ENCODE data around the gene CPD. TPM values are rescaled to one million over a fixed set of nuclear protein-coding genes. Genes with fewer than 3 reads are reported as not detected.
"Not testable (repeated sequence)": the region's sequence is repeated elsewhere in the genome, so short reads cannot be mapped to it uniquely, and the experiment has no call there.

Gene CPD
- total and polyA plus RNA-seq, 7 donors, result 3.9 to 99.5 (median 33.7) TPM

GRCh38 chr17:30443721-30444120 lies 65.0 kb downstream of the CPD start:
- H3K36me3 ChIP-seq, result peaks cover 0 to 29% (median 6%) of the 10 kb centered on the region in 4 donors
- whole genome bisulfite sequencing, 2 donors, result 85 to 89% methylated on average over 6 of the region's 6 CpGs

GRCh38 chr17:30446640-30447039 lies 67.9 kb downstream of the CPD start:
- H3K27me3 ChIP-seq; H3K4me1 ChIP-seq; intact Hi-C loops (cut with DNase I); H3K9me3 ChIP-seq; H3K4me3 ChIP-seq; DNase-seq; H3K27ac ChIP-seq: not testable (repeated sequence)
- peaks cover 0 to 47% (median 6%) of the 10 kb centered on the region in 4 donors for H3K36me3 ChIP-seq

More at GRCh38 chr17:30443721-30444120, 65.0 kb downstream of the CPD start:
- TF ChIP-seq CTCF (IDR thresholded peaks at IDR 0.05) (no peak), POLR2A (IDR thresholded peaks at IDR 0.05) (no peak), EP300 (IDR thresholded peaks at IDR 0.05) (no peak), POLR2AphosphoS5 (IDR thresholded peaks at IDR 0.05) (no peak)
- intact Hi-C loops (cut with DNase I), result no loop called here
- no peak overlapping the region for H3K27ac ChIP-seq
- H3K9me3 ChIP-seq, result no peaks in the 10 kb centered on the region
- H3K4me1 ChIP-seq, result no peaks in the 10 kb centered on the region
- no peak overlapping the region for H3K4me3 ChIP-seq
- DNase-seq, result no peak
- H3K27me3 ChIP-seq, result no peaks in the 10 kb centered on the region

GRCh38 chr17:30449480-30449879 lies 70.8 kb downstream of the CPD start:
- Histone ChIP-seq H3K27me3 (no peaks in the 10 kb centered on the region), H3K4me3 (no peak overlapping the region), H3K36me3 (peaks cover 0 to 62% (median 11%) of the 10 kb centered on the region in 4 donors), H3K4me1 (peaks cover 0 to 8% (median 0%) of the 10 kb centered on the region in 4 donors), H3K9me3 (no peaks in the 10 kb centered on the region), H3K27ac (no peak overlapping the region)
- TF ChIP-seq POLR2A (IDR thresholded peaks at IDR 0.05), result no peak
- TF ChIP-seq EP300 (IDR thresholded peaks at IDR 0.05), result no peak
- 78 to 82% methylated on average over 4 of the region's 4 CpGs for WGBS, 2 donors
- no peak for DNase-seq
- intact Hi-C loops (cut with DNase I), result no loop called here

- DNase-seq, result no peak
- H3K27ac ChIP-seq, result no peak overlapping the region
- no peaks in the 10 kb centered on the region for H3K27me3 ChIP-seq
- no peaks in the 10 kb centered on the region for H3K9me3 ChIP-seq
- WGBS, 2 donors, result 89 to 94% methylated on average over 12 of the region's 12 CpGs
- peaks cover 0 to 8% (median 0%) of the 10 kb centered on the region in 4 donors for H3K4me1 ChIP-seq
- intact Hi-C loops (cut with DNase I), result no loop called here
- TF ChIP-seq EP300 (IDR thresholded peaks at IDR 0.05) (no peak), POLR2A (IDR thresholded peaks at IDR 0.05) (no peak), CTCF (IDR thresholded peaks at IDR 0.05) (no peak), POLR2AphosphoS5 (IDR thresholded peaks at IDR 0.05) (no peak)
- H3K36me3 ChIP-seq, result peaks cover 1 to 62% (median 12%) of the 10 kb centered on the region in 4 donors
- no peak overlapping the region for H3K4me3 ChIP-seq
Observed at GRCh38 chr17:30450125-30451027, 71.6 kb downstream of the CPD start.

- H3K9me3 ChIP-seq, result no peaks in the 10 kb centered on the region
- peaks cover 0 to 2% (median 0%) of the 10 kb centered on the region in 4 donors for H3K4me1 ChIP-seq
- H3K4me3 ChIP-seq, result no peak overlapping the region
- H3K27ac ChIP-seq, result no peak overlapping the region
- no peak for TF ChIP-seq POLR2A (IDR thresholded peaks at IDR 0.05)
- TF ChIP-seq CTCF (IDR thresholded peaks at IDR 0.05), result no peak
- no peak for TF ChIP-seq POLR2AphosphoS5 (IDR thresholded peaks at IDR 0.05)
- TF ChIP-seq EP300 (IDR thresholded peaks at IDR 0.05), result no peak
- no peak for DNase-seq
- peaks cover 7 to 77% (median 13%) of the 10 kb centered on the region in 4 donors for H3K36me3 ChIP-seq
- no peaks in the 10 kb centered on the region for H3K27me3 ChIP-seq
- intact Hi-C loops (cut with DNase I), result no loop called here
- 83 to 94% methylated on average over 4 of the region's 4 CpGs for WGBS, 2 donors
Observed at GRCh38 chr17:30454635-30455034, 75.9 kb downstream of the CPD start.

All from sigmoid colon (tissue), 7 donors.